ENCODE data around the gene RAB26. TPM values are rescaled to one million over a fixed set of nuclear protein-coding genes. Genes with fewer than 3 reads are reported as not detected.

The RAB26 gene
- total RNA-seq, 1 donor from 2014 or later, result 0.20 TPM

GRCh38 chr16:2159175-2159838 lies 10.9 kb downstream of the RAB26 start:
- peak; percentile 84 to 96 for DNase-seq (ENCODE audit: low read depth in 2 of 2)

- no peak for DNase-seq (ENCODE audit: low read depth in 2 of 2)
Observed at GRCh38 chr16:2160915-2161551, 12.6 kb downstream of the RAB26 start.

DNA sequence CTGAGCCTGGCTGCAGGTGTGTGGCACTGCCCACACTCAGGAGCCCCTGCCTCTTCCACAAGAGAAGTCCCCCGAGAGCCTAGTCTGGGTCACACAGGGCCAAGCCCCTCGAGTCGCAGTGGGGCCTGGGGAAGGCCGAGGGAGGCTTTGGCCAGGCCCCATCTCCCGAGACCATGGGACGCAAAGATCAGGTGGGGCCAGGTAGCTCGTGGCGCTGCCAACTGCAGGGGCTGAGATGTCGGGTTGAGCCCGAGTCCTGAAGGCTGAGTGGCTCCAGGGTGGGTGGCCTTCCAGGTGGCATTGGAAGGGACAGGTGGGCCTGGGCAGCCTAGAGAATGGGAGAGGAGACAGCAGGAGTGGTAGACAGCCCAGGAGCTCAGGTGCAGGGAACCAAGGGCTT lies 13.5 kb downstream of the RAB26 start:
- no peak for DNase-seq (ENCODE audit: low read depth in 2 of 2)

DNA sequence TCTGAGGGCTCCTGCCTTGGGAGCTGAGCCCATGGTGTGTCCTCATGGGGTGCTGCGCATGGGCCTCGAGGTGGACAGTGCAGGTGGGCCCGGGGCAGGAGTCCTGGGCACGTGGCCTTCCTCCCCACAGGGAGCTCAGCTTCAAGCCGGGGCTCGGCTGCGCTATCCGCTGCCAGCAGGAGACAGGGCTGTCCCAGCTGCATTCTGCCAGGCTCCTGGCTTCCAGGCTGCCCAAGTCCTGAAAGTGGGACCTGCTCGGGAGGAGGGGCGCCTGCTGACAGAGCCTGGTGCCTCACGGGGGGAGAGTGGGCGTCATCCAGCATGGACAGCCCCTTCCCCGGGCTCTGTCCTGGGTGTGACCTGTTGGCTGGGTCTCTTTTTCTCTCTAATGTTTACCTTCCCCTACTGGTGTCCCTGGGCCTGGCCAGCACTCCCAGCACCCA lies 14.3 kb downstream of the RAB26 start:
- DNase-seq (ENCODE audit: low read depth in 2 of 2), result peak in 1 of 2 donors; percentile 52

DNA sequence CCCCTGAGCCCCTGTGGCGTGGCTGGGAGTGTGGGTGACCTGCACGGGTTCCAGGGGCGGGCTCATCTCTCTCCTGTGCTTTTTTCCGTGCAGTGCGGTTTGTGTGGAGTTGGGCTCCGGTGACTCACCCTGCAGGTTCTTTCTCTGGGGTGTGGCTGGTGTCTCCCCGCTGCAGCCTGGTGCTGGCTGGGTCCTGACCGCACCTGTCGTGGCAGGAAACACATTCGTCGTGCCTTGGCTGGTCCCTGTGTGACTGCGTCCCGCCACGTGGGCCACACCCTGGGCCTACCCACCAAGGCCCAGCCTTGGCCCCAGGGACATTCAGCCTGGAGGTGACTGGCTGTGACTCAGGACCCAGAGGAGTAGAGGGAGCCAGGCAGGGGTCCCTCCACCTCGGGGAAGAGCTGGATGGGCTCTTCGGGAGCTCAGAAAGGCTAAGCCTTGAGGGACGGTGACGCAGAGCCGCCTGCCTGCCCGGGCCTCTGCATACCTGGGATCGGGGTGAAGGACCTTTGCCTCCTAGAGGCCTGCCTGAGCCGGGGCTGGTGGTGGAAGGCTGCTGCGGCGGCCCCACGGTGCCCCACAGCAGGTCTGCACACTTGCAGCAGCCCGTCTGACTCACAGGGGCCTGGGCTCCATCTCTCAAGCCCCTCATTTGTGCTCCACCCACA lies 14.9 kb downstream of the RAB26 start:
- DNase-seq (ENCODE audit: low read depth in 2 of 2), result no peak

DNA sequence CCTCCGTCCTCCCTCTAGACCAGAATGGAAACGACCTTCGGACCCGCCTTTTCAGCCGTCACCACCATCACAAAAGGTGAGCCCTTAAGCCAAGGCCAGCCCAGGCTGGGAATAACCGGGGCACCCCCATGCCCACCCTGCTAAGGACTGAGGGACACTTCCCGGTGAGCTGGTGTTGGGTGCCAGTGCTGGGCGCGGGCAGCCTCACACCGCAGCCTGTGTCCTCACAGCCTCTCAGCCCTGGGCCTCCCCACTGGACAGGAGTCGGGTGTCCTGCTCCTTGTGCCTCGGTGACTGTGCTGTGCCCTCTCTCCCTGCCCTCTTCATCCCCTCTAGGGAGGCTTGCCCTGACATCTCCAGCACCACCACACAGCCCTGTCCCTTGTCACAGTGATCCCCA lies 17.4 kb downstream of the RAB26 start:
- no peak for DNase-seq (ENCODE audit: low read depth in 2 of 2)

DNA sequence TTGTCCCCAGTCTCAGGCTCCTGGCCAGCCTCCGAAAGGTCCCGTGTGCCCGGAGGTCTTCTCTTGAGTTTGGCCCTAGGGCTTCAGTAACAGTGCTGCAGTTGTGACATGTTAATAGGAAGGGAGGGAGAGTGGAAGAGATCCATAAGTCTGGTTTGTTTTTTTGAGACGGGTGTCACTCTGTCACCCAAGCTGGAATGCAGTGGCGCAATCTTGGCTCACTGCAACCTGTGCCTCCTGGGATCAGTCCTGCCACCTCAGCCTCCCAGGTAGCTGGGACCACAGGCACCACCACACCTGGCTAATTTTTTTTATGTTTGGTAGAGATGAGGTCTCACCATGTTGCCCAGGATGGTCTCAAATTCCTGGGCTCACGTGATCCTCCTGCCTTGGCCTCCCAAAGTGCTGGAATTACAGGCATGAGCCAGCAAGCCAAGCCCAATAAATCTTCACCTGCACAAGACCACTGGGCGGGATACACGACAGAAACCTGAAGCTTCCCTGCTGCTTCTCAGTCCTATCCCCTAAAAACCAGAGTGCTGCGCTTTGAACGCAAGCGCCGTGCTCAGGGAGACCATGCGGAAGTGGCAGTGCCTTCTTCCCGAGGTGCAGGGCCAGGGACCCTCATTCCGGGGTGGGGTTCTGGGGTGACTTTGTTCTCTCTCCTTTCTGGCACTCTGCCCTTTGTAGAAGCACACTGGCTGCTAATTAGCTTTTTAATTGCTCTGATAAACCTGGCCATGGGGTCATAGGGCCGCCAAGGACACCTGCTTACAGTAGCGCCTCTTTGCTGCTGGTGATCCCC lies 18.0 kb downstream of the RAB26 start:
- no peak for DNase-seq (ENCODE audit: low read depth in 2 of 2)

- DNase-seq (ENCODE audit: low read depth in 2 of 2), result no peak
Observed at GRCh38 chr16:2167068-2167638, 18.7 kb downstream of the RAB26 start.

DNA sequence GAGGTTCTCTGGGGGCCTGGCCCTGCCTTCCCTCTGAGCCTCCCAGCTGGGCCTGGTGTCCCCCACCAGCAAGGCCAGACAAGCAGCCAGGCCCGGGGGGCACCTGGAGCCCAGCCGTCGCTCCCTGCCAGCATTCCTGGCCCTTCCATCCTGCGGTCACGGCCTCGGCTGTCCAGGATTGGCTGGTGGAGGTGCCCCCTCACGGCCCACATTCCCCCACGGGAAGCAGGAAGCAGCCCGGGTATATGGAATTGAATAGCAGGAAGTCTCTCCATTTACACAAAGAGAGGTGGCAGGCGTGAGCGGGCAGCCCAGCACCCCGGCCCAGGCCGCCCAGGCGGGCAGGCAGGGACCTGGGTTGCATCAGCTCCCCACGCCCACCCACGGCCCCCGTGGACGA lies 21.7 kb downstream of the RAB26 start:
- peak; percentile 88 to 96 for DNase-seq (ENCODE audit: low read depth in 2 of 2)

GRCh38 chr16:2170587-2171435 lies 22.4 kb downstream of the RAB26 start:
- peak; percentile 55 to 61 for DNase-seq (ENCODE audit: low read depth in 2 of 2)

GRCh38 chr16:2171601-2172178 lies 23.3 kb downstream of the RAB26 start:
- no peak for DNase-seq (ENCODE audit: low read depth in 2 of 2)

DNA sequence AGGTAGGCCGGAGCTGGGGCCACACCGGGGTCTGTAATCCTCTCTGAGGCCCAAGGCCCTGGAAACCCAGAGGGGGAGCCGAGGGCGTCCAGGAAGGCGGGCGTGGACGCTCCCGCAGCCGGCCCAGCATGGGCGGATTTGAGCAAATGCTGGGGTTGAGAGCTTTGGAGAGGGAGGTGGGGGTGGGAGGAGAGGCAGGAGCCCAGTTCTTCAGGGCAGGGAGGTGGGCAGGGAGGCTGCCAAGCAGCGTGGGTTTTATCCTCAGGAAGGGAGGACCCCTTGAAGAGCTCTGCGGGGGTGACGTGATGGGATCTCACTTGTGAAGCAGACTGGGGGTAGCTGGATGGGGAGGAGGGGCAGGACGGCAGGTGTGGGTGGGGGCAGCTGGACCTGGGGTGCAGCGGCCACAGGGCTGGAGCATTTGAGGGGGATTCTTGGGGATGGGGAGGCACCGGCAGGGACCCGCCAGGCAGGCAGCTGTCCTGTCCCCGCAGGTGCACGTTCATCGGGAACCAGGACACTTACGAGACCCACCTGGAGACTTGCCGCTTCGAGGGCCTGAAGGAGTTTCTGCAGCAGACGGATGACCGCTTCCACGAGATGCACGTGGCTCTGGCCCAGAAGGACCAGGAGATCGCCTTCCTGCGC lies 24.4 kb downstream of the RAB26 start:
- DNase-seq (ENCODE audit: low read depth in 2 of 2), result no peak

GRCh38 chr16:2173366-2173765 lies 24.9 kb downstream of the RAB26 start:
- DNase-seq (ENCODE audit: low read depth in 2 of 2), result no peak

DNA sequence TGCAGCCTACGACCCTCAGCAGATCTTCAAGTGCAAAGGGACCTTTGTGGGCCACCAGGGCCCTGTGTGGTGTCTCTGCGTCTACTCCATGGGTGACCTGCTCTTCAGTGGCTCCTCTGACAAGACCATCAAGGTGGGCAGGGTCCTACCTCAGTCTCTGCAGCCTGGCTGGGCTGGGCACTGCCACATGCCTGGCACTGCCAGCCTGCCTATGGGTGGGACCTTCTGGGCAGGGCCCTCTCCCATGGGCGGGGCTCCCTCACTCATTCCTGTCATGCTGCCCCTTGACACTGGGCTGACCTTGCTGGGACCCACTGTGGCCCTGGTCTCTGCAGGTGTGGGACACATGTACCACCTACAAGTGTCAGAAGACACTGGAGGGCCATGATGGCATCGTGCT lies 25.5 kb downstream of the RAB26 start:
- no peak for DNase-seq (ENCODE audit: low read depth in 2 of 2)

DNA sequence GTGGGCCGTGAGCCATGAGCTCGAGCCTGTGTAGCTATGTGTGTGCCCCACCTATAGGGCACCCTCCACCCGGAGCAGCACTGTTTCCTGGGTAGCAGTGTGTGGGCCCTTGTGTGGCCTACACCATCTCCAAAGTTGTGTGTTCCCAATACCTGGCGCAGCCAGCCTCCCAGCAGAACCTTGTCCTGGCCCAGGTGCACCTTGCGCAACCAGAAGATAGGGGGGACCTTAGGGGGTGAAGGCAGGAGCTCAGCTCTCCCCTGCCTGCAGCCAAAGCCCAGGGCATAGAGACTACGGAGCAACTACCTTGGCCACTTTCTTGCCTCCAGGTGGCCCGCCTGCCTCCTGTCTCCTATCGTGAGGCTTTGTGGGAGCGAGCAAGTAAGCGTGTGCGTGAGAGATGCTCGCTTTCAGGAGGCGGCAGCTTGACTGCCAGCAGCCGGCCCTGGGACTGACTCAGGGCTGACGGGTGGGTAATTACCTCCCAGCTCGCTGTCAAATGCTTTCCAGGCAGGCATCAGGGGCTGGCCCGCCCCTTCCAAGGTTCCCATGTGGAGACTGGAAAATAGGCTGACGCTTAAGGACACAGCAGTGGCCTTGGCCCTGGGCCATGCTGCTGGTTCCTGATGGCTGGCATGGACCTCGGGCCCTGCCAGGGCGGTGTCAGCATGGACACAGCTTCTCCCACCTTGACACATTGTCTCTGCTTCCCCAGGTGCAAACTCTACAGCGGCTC lies 26.1 kb downstream of the RAB26 start:
- DNase-seq (ENCODE audit: low read depth in 2 of 2), result no peak

DNA sequence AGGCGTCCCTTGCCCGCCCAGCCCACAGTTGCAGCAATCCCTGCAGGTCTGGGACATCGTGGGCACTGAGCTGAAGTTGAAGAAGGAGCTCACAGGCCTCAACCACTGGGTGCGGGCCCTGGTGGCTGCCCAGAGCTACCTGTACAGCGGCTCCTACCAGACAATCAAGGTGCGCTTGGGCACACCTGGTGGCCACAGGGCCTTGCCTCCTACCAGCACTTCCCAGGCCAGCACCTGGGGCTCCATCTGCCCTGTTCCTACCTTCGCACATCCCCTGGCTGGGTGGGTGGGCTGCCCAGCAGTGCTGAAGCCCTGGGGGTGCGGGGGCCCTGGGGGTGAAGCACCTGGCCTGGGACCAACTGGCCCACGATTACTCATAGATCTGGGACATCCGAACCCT lies 27.0 kb downstream of the RAB26 start:
- no peak for DNase-seq (ENCODE audit: low read depth in 2 of 2)

GRCh38 chr16:2176047-2176446 lies 27.6 kb downstream of the RAB26 start:
- DNase-seq (ENCODE audit: low read depth in 2 of 2), result no peak

DNA sequence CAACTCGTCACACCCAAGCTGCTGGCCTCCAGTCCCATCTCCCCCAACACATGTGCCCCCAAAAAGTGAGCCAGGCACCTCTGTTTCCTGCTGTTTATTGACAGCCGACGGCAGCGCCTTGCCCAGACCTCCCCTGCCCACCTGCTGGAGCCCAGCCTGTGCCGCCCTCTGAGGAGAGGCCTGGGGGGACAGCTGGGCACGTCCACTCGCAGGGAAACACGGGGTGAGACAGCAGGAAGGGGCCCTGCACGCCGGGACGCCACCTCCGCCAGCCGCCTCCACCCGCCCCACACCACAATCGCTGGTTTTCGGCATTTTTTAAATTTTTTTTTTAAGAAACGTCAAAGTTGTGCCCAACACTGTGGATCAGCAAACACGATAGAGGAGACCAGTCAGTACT lies 28.7 kb downstream of the RAB26 start:
- DNase-seq (ENCODE audit: low read depth in 2 of 2), result no peak

DNA sequence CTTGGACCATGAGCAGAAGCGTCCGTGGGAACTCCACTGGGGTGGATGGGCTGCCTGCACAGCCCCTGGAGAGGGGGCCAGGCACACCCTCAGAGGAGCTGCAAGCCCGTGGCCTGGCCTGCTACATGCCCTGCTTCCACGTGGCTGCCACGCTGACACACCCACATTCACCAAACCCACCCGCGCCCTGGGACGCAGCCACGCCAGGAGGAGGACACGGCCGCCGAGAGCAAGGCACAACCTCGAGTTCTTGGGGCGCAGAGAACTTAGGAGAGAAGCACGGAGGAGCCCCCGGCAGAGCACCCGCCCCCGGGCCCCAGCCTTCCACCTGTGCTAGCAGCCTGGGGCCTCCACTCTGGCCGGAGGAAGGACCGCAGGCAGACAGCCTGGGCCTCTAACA lies 29.1 kb downstream of the RAB26 start:
- DNase-seq (ENCODE audit: low read depth in 2 of 2), result no peak

Measured in lung microvascular endothelial cell (primary cell).